T-helper 2 cell treated with Interferon-gamma antibody and Interleukin-4, amounts not matched to agents 5 μg/mL and 100 μg/mL, for 36 hours (primary cell): ENCODE measurements around the gene TMEM98.
A peak's percentile ranks its signal among the peaks of the same experiment; 100 is the strongest.
"Not testable (repeated sequence)": the region's sequence is repeated elsewhere in the genome, so short reads cannot be mapped to it uniquely, and the experiment has no call there.

Source experiments
- DNase-seq: peaks from one replicate; pipeline ENCODE4 v3.0.0; 2021; ENCODE audit warnings: low spot score
- H3K27ac Mint-ChIP-seq: one replicate; pipeline ENCODE4 v1.8.0; 2021; ENCODE audit warnings: mild to moderate bottlenecking, mixed read lengths
- H3K27me3 Mint-ChIP-seq: one replicate; pipeline ENCODE4 v1.8.0; 2021; ENCODE audit warnings: low read depth, mixed read lengths
- H3K36me3 Mint-ChIP-seq: one replicate; pipeline ENCODE4 v1.8.0; 2021; ENCODE audit warnings: low read depth, mixed read lengths
- H3K4me1 Mint-ChIP-seq: one replicate; pipeline ENCODE4 v1.8.0; 2021; ENCODE audit warnings: low read depth, mixed read lengths
- H3K4me3 Mint-ChIP-seq: one replicate; pipeline ENCODE4 v1.8.0; 2022; ENCODE audit warnings: mild to moderate bottlenecking, moderate library complexity, mixed read lengths
- H3K9me3 Mint-ChIP-seq: one replicate; pipeline ENCODE4 v1.8.0; 2021; ENCODE audit warnings: mixed read lengths

Gene TMEM98

GRCh38 chr17:32903774-32904673, 23.9 kb upstream of the TMEM98 start:
- Mint-ChIP-seq H3K27ac (peak overlapping the region; percentile 46), H3K36me3 (peaks cover 2% of the 10 kb centered on the region), H3K27me3 (peaks cover 3% of the 10 kb centered on the region), H3K4me3 (peak overlapping the region; percentile 19), H3K4me1 (peaks cover 20% of the 10 kb centered on the region), H3K9me3 (peaks cover 4% of the 10 kb centered on the region)
- peak; percentile 62 for DNase-seq

DNA sequence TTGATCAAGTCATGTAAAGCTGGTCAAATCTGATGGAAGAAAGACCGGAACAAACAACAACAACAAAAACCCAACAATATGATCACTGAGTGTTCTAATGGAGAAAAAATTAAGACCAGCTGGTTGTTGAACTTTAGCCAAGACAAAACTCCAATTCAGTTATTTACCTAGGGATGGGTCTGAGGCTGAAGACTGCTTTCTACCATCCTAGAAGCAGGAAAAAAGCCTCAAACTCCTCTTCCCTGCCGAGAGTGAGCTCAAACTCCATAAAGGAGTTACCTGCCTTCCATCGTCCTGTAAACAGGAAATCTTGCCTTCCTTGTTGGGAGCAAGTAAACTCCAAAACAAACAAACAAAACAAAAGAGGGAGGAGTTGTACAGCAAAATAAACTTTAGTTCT, 23.1 kb upstream of the TMEM98 start:
- DNase-seq, result no peak
- no peak overlapping the region for H3K27ac Mint-ChIP-seq
- H3K36me3 Mint-ChIP-seq, result peaks cover 2% of the 10 kb centered on the region
- peak overlapping the region; percentile 19 for H3K4me3 Mint-ChIP-seq
- no peaks in the 10 kb centered on the region for H3K27me3 Mint-ChIP-seq
- peaks cover 4% of the 10 kb centered on the region for H3K9me3 Mint-ChIP-seq
- peaks cover 28% of the 10 kb centered on the region for H3K4me1 Mint-ChIP-seq

DNA sequence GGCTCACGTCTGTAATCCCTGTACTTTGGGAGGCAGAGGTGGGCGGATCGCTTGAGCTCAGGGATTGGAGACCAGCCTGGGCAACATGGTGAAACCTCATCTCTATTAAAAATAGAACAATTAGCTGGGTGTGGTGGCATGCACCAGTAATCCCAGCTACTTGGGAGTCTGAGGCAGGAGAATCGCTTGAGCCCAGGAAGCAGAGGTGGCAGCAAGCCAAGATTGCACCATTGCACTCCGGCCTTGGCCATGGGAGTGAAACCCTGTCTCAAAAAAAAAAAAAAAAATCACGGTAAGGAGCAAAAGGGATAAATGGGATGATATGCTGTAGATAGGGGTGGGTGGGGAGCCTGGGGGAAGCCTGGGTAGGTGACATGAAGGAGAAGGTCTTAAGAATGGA, 20.4 kb upstream of the TMEM98 start:
- H3K4me3 Mint-ChIP-seq, result no peak overlapping the region
- no peak for DNase-seq
- H3K4me1 Mint-ChIP-seq, result peaks cover 29% of the 10 kb centered on the region
- no peak overlapping the region for H3K27ac Mint-ChIP-seq
- no peaks in the 10 kb centered on the region for H3K36me3 Mint-ChIP-seq
- no peaks in the 10 kb centered on the region for H3K9me3 Mint-ChIP-seq
- no peaks in the 10 kb centered on the region for H3K27me3 Mint-ChIP-seq

DNA sequence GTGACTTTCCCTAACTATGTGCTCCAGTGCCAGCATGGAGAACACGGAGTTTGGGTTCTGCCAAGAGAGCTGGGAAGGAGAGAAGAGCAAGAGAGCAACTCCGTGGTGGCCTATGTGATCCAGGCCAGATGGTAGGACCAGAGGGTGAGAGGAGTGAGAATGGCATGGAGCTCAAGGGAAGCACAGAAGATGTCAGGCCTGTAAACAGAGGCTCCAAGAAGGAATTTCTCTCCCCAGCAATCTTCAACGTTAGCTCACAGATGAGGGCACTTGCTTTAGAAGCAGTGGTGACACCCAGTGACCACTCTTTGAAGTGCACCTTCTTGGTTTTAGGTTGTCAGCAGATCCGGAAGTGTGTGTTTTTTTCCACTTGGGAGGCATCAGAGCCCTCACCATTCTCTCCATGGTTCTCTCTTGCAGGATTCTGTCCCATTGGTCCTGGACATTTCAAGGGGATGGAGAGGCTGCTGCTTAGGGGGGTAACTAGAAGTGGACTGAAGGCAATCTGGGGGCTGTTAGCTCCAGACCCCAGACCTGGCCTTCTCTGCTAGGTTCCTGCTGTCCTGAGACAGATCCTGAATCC, 18.1 kb upstream of the TMEM98 start:
- Mint-ChIP-seq H3K27ac (peak overlapping the region; percentile 16), H3K9me3 (peaks cover under 1% of the 10 kb centered on the region), H3K4me1 (peaks cover 29% of the 10 kb centered on the region), H3K4me3 (no peak overlapping the region), H3K36me3 (no peaks in the 10 kb centered on the region), H3K27me3 (no peaks in the 10 kb centered on the region)
- DNase-seq, result peak; percentile 65

DNA sequence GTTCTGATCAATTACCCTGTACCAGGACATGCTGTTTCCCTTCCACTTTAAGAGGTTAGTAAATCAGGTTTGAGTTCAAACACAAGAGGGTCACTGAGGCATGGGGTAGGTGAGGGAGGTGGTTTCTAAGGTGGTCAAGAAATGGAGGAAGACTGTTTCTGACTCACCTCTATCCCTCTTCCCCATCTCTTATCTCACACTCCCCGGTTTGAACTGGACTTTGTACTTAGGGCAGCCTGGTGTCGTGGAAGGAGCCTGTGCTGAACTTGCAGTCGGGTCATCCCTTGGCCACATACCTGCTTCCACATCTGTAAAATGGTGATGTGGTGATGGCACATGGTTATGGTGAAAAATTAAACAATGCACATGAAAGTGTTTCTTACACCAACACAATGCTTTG, 17.2 kb upstream of the TMEM98 start:
- Mint-ChIP-seq H3K27me3 (no peaks in the 10 kb centered on the region), H3K9me3 (peaks cover 4% of the 10 kb centered on the region), H3K4me3 (no peak overlapping the region), H3K27ac (no peak overlapping the region), H3K36me3 (no peaks in the 10 kb centered on the region), H3K4me1 (peaks cover 35% of the 10 kb centered on the region)
- no peak for DNase-seq

DNA sequence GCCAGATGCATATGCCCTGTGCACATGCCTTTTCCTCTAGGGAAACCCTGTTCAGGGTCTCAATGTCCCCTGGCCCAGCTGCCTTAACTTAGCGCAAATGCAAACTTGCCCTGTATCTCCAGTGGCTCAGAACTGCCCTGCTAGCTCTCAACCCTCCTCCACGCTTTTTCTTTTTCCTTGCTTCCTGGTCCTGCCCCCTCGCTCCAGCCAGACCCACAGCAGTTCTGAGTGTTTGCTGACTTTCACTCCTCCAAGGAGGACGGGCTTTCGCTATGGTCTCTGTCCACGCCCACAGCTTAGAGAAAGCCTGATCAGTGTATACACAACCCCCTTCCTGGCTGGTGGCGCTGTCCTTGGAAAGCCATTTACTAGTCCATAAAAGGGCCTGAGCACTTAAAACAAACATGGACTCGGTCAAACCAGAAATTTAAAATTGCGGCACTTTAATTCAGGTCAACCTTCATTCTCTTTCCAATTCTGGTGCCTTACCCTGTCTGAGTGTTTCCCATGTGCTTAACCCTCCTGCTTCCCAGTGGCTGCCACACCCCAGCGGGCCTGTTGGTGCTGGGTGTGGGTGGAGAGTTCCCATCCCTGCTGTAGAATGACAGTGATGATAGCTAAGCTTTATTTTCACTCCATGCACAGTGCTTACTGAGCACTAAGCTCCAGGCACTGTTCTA, 15.6 kb upstream of the TMEM98 start:
- Mint-ChIP-seq H3K4me3 (no peak overlapping the region), H3K9me3 (peaks cover 4% of the 10 kb centered on the region), H3K27ac (no peak overlapping the region), H3K36me3 (no peaks in the 10 kb centered on the region), H3K4me1 (peaks cover 49% of the 10 kb centered on the region), H3K27me3 (no peaks in the 10 kb centered on the region)
- DNase-seq, result no peak

DNA sequence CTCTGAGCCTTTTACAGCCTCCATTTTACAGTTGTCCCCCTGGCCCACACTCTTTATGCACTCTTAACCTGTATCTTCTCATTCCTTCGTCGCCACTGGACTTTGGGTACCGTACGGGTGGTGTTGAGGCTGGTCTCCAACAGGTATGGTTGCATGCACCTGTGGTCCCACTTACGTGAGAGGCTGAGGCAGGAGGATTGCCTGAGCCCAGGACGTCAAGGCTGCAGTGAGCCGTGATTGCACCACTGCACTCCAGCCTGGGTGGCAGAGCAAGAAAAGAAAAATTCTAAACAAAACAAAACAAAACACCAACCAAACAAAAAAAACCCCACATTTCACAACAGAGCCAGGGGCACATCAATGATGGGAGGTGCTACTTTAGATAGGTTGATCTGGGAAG, 14.4 kb upstream of the TMEM98 start:
- Mint-ChIP-seq H3K36me3 (no peaks in the 10 kb centered on the region), H3K27ac (peak overlapping the region; percentile 33), H3K4me1 (peaks cover 56% of the 10 kb centered on the region), H3K9me3 (peaks cover 4% of the 10 kb centered on the region), H3K4me3 (peak overlapping the region; percentile 40), H3K27me3 (no peaks in the 10 kb centered on the region)
- no peak for DNase-seq

DNA sequence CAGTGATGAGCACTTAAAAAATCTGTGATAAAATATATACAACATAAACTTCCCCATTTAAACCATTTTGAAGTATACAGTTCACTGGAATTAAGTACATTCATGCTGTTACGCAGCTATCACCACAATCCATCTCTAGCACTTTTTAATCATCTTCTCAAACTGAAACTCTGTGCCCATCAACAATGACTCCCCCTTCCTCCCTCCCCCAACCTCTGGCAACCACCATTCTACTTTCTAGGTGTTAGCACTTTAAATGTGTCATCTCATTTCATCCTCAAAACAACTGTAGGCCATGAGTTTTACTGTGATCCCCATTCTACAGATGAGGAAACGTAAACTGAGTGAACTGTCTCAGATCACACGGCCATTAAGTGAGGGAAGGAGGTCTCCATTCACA, 13.8 kb upstream of the TMEM98 start:
- Mint-ChIP-seq H3K9me3 (peaks cover 4% of the 10 kb centered on the region), H3K4me3 (peak overlapping the region; percentile 40), H3K4me1 (peaks cover 56% of the 10 kb centered on the region), H3K36me3 (no peaks in the 10 kb centered on the region), H3K27ac (peak overlapping the region; percentile 82), H3K27me3 (no peaks in the 10 kb centered on the region)
- DNase-seq, result peak; percentile 77

GRCh38 chr17:32915245-32915644, 12.7 kb upstream of the TMEM98 start:
- H3K27ac Mint-ChIP-seq, result peak overlapping the region; percentile 82
- no peak for DNase-seq
- no peaks in the 10 kb centered on the region for H3K27me3 Mint-ChIP-seq
- peaks cover 47% of the 10 kb centered on the region for H3K4me1 Mint-ChIP-seq
- H3K36me3 Mint-ChIP-seq, result no peaks in the 10 kb centered on the region
- peaks cover 4% of the 10 kb centered on the region for H3K9me3 Mint-ChIP-seq
- H3K4me3 Mint-ChIP-seq, result peak overlapping the region; percentile 58

DNA sequence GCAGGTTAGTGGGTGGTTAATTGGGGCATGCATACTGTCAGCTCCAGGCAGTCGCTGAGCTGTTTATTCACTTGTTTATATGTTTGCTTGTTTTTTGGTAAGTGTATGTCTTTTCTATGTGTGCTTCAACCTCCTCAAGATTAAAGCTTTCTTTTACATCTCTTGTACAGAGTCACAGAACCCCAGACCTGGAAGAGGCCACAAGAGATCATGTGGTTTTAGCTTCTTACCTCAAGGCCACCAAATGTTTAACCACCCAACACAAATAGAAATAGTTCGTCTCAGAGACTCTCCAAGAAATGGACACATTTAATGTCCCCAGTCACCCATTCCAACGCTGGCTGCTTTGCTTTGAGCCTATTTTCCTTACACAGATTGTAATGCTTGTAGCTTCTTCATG, 11.8 kb upstream of the TMEM98 start:
- H3K27ac Mint-ChIP-seq, result peak overlapping the region; percentile 82
- H3K9me3 Mint-ChIP-seq, result peaks cover 4% of the 10 kb centered on the region

DNA sequence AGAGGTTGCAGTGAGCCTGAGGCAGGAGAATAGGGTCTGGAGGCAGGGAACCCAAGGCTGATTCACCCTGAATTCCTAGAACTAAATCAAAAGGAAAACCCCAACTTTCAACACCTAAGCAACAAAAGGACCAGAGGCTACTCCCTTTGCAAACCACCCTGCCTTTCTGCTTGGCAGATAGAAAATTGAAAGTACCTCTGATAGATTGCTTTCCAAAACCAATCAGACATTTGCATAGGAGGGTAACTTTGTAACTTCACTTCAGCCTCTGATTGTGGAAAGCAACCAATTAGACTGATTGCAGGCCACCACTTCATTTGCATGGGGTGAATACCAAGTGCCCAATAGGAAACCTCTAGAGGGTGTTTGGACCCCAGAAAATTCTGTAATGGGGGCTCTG, 10.9 kb upstream of the TMEM98 start:
- Mint-ChIP-seq H3K27ac (no peak overlapping the region), H3K27me3 (no peaks in the 10 kb centered on the region), H3K4me1 (peaks cover 47% of the 10 kb centered on the region), H3K4me3 (no peak overlapping the region), H3K36me3 (no peaks in the 10 kb centered on the region), H3K9me3 (peaks cover 4% of the 10 kb centered on the region)
- DNase-seq, result no peak

More for the DNA sequence above, 11.8 kb upstream of the TMEM98 start:
- peak overlapping the region; percentile 58 for H3K4me3 Mint-ChIP-seq
- H3K27me3 Mint-ChIP-seq, result no peaks in the 10 kb centered on the region
- H3K36me3 Mint-ChIP-seq, result no peaks in the 10 kb centered on the region
- DNase-seq, result no peak
- peaks cover 47% of the 10 kb centered on the region for H3K4me1 Mint-ChIP-seq

GRCh38 chr17:32917842-32918241, 10.1 kb upstream of the TMEM98 start:
- H3K27ac Mint-ChIP-seq, result peak overlapping the region; percentile 58

GRCh38 chr17:32919876-32920275, 8.1 kb upstream of the TMEM98 start:
- peaks cover 30% of the 10 kb centered on the region for H3K4me1 Mint-ChIP-seq
- not testable (repeated sequence) for H3K9me3 Mint-ChIP-seq, H3K36me3 Mint-ChIP-seq, H3K27ac Mint-ChIP-seq, H3K4me3 Mint-ChIP-seq, H3K27me3 Mint-ChIP-seq, DNase-seq

More at GRCh38 chr17:32917842-32918241, 10.1 kb upstream of the TMEM98 start:
- Mint-ChIP-seq H3K27me3 (no peaks in the 10 kb centered on the region), H3K4me1 (peaks cover 47% of the 10 kb centered on the region), H3K9me3 (peaks cover 4% of the 10 kb centered on the region), H3K4me3 (peak overlapping the region; percentile 69), H3K36me3 (no peaks in the 10 kb centered on the region)
- no peak for DNase-seq

DNA sequence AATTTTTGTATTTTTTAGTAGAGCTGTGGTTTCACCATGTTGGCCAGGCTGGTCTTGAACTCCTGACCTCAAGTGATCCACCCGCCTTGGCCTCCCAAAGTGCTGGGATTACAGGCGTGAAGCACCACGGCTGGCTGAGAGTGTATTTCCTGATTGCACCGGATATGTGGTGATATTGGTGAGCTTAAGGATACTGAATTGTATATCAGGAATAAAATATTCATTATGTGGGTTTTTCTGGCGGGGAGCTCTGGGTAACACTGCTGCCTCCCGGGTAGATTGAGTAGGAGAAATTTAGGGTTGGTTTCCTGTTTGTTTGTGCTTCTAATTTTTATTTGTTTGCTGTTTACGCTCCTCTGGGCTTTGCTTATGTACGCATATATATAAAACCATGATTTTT, 7.7 kb upstream of the TMEM98 start:
- Mint-ChIP-seq H3K4me3 (no peak overlapping the region), H3K9me3 (no peaks in the 10 kb centered on the region), H3K36me3 (no peaks in the 10 kb centered on the region), H3K27me3 (peaks cover 2% of the 10 kb centered on the region), H3K27ac (no peak overlapping the region), H3K4me1 (peaks cover 26% of the 10 kb centered on the region)
- no peak for DNase-seq
